Astrocyte of the hippocampus (primary cell): Measurements from ENCODE around the gene GRK1.
A peak's percentile ranks its signal among the peaks of the same experiment; 100 is the strongest.

Experiments
- DNase-seq: peaks from one replicate; pipeline ENCODE4 v3.0.0; 2011; ENCODE audit warnings: low read depth, low spot score

Gene GRK1

DNA sequence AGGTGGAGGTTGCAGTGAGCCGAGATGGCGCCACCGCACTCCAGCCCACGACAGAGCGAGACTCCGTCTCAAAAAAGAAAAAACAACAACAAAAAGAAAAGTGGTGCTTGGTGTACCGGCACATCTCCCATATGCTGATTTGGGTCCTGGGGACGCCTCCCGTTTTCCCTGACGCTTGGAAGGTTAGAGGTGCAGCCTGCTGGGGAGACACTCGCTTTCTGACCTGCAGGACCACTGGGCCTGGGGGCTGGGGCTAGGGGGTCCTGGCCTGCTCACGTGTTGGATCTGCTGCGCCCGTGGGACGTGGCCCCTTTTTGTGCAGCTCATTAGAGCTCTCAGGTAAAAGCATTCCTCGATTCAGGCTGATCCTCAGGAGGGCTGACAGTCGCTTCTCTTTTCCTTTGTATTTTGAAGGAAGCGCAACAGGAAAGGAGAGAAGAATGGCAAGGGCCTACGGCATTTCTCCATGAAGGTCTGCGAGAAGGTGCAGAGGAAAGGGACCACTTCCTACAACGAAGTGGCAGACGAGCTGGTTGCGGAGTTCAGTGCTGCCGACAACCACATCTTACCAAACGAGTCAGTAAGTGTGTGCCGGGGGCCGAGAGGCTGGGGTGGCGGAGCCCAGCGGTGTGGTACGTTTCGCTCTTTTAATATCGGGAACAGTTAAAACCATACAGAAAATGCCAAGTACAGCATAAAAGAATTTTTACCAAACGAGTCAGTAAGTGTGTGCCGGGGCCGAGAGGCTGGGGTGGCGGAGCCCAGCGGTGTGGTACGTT is 34.1 kb upstream of the GRK1 start:
- DNase-seq = no peak

GRCh38 chr13:113633485-113633873 is 33.5 kb upstream of the GRK1 start:
- DNase-seq = no peak

DNA sequence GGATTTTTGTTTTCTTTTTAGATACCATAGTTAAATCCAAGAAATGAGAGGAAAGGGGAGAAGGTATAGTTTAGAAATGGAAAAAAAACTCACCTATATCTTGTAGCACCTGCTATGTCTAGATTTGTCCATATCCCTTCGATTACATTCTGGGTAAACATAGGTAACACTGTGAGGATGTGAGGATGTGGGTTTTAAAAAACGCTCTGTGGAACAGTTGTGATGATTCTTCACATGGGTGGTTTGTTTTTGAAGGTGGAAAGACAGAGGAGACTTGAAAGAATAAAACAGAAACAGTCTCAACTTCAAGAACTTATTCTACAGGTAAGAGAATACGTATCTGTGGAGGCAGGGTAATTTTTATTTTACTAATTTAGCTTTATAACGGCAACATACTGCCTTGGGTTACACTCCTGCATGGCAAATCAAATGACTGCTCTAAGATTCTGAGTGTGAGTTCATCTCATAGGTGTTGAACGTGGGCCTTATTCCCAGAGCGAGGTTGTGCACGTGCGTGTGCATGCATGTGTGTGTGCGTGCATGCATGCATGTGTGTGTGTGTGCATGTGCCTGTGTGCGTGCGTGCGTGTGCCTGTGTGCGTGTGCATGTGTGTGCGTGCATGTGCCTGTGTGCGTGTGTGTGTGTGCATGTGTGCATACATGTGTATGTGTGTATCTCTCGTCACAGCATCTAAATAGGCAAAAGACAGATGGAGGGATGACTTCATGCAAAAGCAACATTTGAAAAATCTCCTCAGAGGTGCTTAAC is 32.6 kb upstream of the GRK1 start:
- DNase-seq = no peak

- no peak for DNase-seq
Measured at GRCh38 chr13:113635048-113635420, 32.0 kb upstream of the GRK1 start.

DNA sequence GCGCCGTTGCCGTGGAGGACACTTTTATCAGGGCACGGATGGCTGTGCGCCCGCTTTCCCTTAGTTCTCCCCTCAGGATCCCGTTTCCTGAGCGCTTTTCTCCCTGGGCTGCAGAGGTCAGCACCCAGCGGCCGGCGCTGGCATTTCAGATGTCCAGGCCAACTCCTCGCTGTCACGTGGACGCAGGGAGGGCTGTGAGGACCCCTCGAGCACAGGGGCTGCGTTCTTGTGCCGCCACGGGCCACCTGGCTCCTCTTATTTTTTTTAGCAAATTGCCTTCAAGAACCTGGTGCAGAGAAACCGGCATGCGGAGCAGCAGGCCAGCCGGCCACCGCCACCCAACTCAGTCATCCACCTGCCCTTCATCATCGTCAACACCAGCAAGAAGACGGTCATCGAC is 31.3 kb upstream of the GRK1 start:
- DNase-seq = no peak

- DNase-seq = no peak
Measured at GRCh38 chr13:113636266-113636963, 30.6 kb upstream of the GRK1 start.

DNA sequence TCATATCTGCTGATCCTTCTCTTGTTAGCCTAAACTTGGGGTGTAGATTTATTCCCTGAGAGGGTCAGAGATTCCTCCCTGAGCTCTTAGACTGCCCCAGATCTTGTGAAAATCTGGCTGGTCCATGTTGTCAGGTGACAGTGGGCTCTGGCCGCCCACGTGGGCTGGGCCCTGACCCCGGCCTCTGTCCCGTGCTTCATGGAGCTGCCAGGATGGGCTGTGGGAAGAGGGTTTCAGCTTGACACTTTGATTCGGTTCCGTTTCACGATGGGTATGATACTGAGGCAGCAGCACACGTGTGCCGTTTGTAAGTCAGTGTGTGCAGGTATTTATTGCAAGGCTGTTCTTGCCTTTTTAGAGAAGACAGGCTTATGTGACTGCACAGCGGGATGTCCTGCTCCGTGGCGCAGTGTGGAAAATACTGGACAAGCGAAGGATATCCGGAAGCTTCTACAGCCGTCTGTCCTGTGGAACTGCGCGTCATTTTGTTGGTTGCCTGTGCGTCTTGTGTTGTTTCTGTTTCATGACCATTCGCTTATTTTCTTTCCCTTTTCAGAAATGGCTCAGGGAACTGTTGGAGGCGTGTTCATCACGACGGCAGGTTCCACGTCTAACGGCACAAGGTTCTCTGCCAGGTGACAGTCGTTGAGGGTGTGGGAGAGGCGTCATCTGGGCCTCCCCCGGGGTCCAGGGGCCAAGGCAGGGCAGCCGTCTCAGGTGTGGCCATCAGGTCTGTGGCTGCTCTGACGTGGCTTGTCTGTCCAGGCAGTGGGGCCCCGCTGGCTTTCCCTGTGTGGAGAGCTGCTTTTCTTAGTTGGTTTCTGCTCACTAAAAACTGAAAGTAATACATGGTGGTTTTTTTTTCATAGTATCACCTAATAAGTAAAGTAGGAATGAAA is 29.5 kb upstream of the GRK1 start:
- DNase-seq = no peak

- DNase-seq = no peak
Measured at GRCh38 chr13:113638173-113638746, 28.8 kb upstream of the GRK1 start.

DNA sequence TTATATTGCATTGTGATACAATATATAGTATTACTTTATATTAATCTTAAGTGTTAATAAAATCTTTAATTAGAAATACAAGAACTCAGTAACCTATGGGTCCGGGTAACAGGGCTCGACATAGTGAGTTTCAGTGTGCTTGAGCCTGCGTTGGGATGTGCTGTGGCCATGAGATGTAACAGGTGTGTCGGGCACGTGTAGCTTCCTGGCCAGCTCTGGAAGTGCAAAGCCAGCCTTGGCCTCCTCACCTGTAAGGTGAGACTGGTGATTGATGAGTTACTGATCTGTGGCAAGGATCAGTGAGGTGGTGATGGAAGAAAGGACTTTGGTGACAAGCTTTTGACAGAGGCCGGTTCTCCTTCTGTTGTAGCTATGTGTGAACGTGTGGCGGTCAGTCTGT is 28.2 kb upstream of the GRK1 start:
- DNase-seq = no peak

DNA sequence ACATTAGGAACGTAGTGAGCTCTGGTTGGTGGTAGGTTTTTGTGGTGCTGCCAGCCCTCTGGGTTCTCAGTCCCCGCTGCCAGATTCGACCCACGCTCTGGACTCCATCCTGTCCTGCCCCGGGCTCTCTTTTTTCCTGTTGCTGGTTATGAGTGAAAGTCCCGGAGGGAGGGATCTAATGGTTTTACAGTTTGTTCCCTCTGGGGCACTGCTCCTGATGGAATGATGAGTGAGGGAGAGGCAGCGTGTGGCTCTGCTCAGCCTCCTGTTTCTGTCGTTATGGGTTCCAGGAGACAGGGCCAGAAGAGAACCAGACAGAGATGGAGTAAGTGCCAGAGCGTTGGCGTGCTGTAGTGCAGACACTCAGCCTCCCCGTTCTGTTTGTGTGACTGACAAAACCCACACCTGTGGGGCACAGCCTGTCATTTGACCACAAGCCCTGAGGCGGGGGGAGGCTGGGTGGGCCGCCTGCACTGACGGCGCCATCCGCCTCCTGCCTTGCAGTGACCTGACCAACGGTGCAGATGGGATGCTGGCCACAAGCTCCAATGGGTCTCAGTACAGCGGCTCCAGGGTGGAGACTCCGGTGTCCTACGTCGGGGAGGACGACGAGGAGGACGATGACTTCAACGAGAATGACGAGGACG is 27.3 kb upstream of the GRK1 start:
- no peak for DNase-seq

- no peak for DNase-seq
Measured at GRCh38 chr13:113641426-113641825, 25.6 kb upstream of the GRK1 start.

DNA sequence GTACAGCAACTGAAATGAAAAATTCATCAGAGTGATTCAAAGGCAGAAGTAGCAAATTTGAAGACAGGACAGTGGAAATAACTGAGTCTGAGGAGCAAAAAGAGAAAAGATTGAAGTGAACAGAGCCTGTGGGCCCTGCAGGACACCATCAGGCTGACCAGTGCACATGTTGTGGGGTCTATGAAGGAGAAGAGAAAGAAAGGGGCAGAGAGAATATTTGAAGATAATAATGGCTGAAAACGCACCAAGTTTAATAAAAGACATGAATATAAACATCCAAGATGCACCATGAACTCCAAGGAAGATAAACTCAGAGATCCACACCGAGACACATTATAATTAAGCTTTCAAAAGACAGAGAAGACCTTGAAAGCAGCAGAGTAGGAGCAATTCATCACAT is 24.5 kb upstream of the GRK1 start:
- DNase-seq = no peak

DNA sequence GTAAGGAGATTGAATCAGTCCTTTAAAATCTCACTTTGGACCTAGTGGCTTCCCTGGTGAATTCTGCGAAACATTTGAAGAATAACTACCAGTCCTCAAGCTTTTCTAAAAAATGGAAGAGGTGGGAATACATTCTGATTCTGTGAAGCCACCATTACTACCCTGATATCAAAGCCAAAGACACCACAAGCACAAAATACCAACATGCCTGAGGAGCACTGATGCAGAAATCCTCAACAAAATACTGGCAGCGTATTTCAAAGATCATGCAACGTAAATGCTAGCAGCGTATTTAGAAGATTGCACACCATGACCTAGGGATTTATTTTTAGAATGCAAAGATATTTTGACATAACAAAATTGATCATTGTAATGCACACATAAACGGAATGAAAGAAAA is 23.4 kb upstream of the GRK1 start:
- peak; percentile 87 for DNase-seq

- DNase-seq = no peak
Measured at GRCh38 chr13:113644800-113645199, 22.2 kb upstream of the GRK1 start.

- DNase-seq = no peak
Measured at GRCh38 chr13:113645329-113645728, 21.7 kb upstream of the GRK1 start.

DNA sequence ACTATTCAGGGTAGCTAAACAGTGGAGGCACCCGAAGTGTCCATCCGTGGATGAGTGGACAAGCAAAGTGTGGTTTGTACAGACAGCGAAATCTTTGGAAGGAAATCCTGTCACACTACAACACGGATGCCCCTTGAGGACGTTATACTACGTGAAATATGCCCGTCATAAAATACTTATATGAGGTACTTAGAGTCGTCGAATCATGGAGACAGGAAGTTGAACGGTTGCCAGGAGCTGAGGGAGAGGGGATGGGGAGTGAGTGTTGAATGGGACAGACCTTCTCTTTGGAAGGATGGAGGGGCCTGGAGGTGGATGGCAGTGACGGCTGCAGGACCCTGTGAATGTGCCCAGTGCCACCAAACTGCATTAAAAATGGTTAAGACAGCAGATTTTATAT is 20.6 kb upstream of the GRK1 start:
- DNase-seq = no peak

DNA sequence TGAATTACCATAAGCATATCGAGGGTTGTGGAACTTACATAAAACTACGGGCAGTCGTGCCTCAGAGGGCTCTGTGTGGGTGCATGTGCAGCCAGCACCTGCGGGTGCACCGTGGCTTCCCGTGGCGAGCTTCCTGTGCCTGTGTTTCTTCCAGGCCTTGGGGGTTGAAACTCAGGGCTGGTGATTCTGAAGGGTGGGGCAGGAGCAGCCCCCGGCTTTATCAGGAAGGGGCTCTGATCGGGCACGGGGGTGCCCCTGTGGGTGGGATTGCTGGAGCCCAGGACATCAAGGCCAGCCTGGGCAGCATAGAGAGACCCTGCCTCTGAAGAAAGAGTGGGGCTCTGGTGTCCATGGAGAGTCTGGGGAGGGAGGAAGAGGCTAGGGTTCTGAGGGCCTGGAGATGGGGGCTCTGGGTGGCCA is 20.1 kb upstream of the GRK1 start:
- no peak for DNase-seq

- peak; percentile 88 for DNase-seq
Measured at GRCh38 chr13:113647351-113648215, 19.4 kb upstream of the GRK1 start.

DNA sequence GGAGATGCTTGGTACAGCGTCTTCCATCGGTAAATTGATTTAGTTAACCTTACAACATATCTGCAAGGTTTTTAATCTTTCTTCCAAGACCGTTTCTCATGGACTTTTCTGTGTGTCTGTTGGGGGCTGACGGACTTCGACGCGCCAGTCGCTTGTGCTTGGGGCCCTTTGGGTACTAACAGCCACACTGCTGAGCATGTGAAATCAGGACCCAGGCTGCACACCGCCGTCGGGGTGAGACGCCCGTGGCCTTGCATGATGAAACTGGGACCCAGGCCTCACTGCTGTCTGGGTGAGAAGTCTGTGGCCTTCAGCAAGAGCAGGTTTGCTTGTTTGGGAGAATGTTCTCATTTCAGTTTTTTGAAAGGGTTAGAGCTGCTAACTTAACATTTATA is 18.8 kb upstream of the GRK1 start:
- DNase-seq = no peak

GRCh38 chr13:113649212-113649611 is 17.8 kb upstream of the GRK1 start:
- no peak for DNase-seq
